LNCaP clone FGC (cell line): ENCODE results near the gene CTXN1.

Experiments used
- DNase-seq: peaks from one replicate; pipeline ENCODE4 v3.0.0-alpha.2; 2011; ENCODE audit warnings: low read depth
- H3K4me3 ChIP-seq: 2 replicates; pipeline ENCODE4 v1.5.1; 2011; ENCODE audit warnings: mild to moderate bottlenecking, low read depth, low read length, control low read depth
- CTCF ChIP-seq: IDR thresholded peaks from 2 replicates; pipeline ENCODE4 v1.5.1; 2012; ENCODE audit warnings: mild to moderate bottlenecking; ENCODE audit not compliant: control insufficient read depth, insufficient read depth; ENCODE audit errors: extremely low read depth

The CTXN1 gene

GRCh38 chr19:7883796-7884570 lies 42.0 kb downstream of the CTXN1 start:
- no peak for DNase-seq
- H3K4me3 ChIP-seq: no peak overlapping the region
- TF ChIP-seq CTCF: no peak

- no peak overlapping the region for H3K4me3 ChIP-seq
- no peak for TF ChIP-seq CTCF
- DNase-seq: no peak
Observed at GRCh38 chr19:7883105-7883504, 42.8 kb downstream of the CTXN1 start.

- no peak for DNase-seq
- TF ChIP-seq CTCF: no peak
- no peak overlapping the region for H3K4me3 ChIP-seq
Observed at GRCh38 chr19:7881910-7882309, 44.0 kb downstream of the CTXN1 start.

GRCh38 chr19:7879836-7880235 lies 46.1 kb downstream of the CTXN1 start:
- DNase-seq: no peak
- no peak for TF ChIP-seq CTCF
- H3K4me3 ChIP-seq: no peak overlapping the region

- TF ChIP-seq CTCF: no peak
- H3K4me3 ChIP-seq: no peak overlapping the region
- DNase-seq: no peak
Observed at GRCh38 chr19:7879111-7879807, 46.7 kb downstream of the CTXN1 start.

GRCh38 chr19:7877249-7877836 lies 48.6 kb downstream of the CTXN1 start:
- H3K4me3 ChIP-seq: no peak overlapping the region
- no peak for TF ChIP-seq CTCF
- DNase-seq: no peak
